Measurements from ENCODE around the gene TTL. TPM values are rescaled to one million over a fixed set of nuclear protein-coding genes. Genes with fewer than 3 reads are reported as not detected.

Gene TTL
- total RNA-seq, 1 experiment from 2014 or later, result 48.5 TPM

GRCh38 chr2:112582314-112582746 lies 100.4 kb downstream of the TTL start:
- peak; percentile 85 for DNase-seq (ENCODE audit: low read depth)

GRCh38 chr2:112583497-112584133 lies 101.7 kb downstream of the TTL start:
- DNase-seq (ENCODE audit: low read depth), result no peak

- peak; percentile 99 for DNase-seq (ENCODE audit: low read depth)
Measured at GRCh38 chr2:112584134-112584890, 102.4 kb downstream of the TTL start, which contains the start of gene CHCHD5. TSS of gene CHCHD5 (plus strand) at chr2:112584609. CDS start at chr2:112584648, 39 bp downstream.

- no peak for DNase-seq (ENCODE audit: low read depth)
Measured at GRCh38 chr2:112584891-112585250, 102.9 kb downstream of the TTL start.

GRCh38 chr2:112585400-112585799 lies 103.4 kb downstream of the TTL start:
- no peak for DNase-seq (ENCODE audit: low read depth)

- DNase-seq (ENCODE audit: low read depth), result no peak
Measured at GRCh38 chr2:112585873-112586464, 104.0 kb downstream of the TTL start.

GRCh38 chr2:112588611-112589045 lies 106.7 kb downstream of the TTL start:
- no peak for DNase-seq (ENCODE audit: low read depth)

Small RNA genes within 50 kb of the gene (small RNA-seq; reads per million reads assigned to genes)
- not detected for gene RF00019

Other genes with a start within 250 kb of the TTL start
- gene ZC3H8, start 227.1 kb upstream of the TTL start, total RNA-seq (2014; rRNA removed; shearing (Covaris generic)), result 7.7 and 14.3 TPM in 2 replicates
- gene ZC3H6, start 206.6 kb upstream of the TTL start, total RNA-seq (2014; rRNA removed; shearing (Covaris generic)), result 0.20 and 0.87 TPM in 2 replicates
- 2.7 and 3.3 TPM in 2 replicates for gene RGPD8, start 48.5 kb upstream of the TTL start, total RNA-seq (2014; rRNA removed; shearing (Covaris generic))
- 58.2 and 84.0 TPM in 2 replicates for gene POLR1B, start 60.3 kb downstream of the TTL start, total RNA-seq (2014; rRNA removed; shearing (Covaris generic))
- gene CHCHD5, start 102.5 kb downstream of the TTL start, total RNA-seq (2014; rRNA removed; shearing (Covaris generic)), result 52.5 and 56.4 TPM in 2 replicates
- gene SLC20A1, start 163.8 kb downstream of the TTL start, total RNA-seq (2014; rRNA removed; shearing (Covaris generic)), result 225 and 403 TPM in 2 replicates
- gene NT5DC4, start 238.9 kb downstream of the TTL start, total RNA-seq (2014; rRNA removed; shearing (Covaris generic)), result not detected in 2 replicates